GM04503 (cell line): Measurements from ENCODE around the gene BYSL.

Experiments
- DNase-seq: peaks from one replicate; pipeline ENCODE4 v3.0.0-alpha.2; 2012; ENCODE audit warnings: low read depth

The BYSL gene

GRCh38 chr6:41914869-41915530, 6.3 kb upstream of the BYSL start:
- no peak for DNase-seq

- peak; percentile 92 for DNase-seq
Measured at GRCh38 chr6:41917528-41917927, 3.8 kb upstream of the BYSL start.

GRCh38 chr6:41921712-41921998, 356 bp downstream of the BYSL start:
- no peak for DNase-seq

- no peak for DNase-seq
Measured at GRCh38 chr6:41922154-41922553, 855 bp downstream of the BYSL start.

GRCh38 chr6:41927253-41927652, 6.0 kb downstream of the BYSL start:
- DNase-seq, result no peak

- no peak for DNase-seq
Measured at GRCh38 chr6:41929924-41930323, 8.6 kb downstream of the BYSL start.

- DNase-seq, result no peak
Measured at GRCh38 chr6:41931792-41932191, 10.5 kb downstream of the BYSL start.

GRCh38 chr6:41932378-41932777, 11.1 kb downstream of the BYSL start:
- no peak for DNase-seq

GRCh38 chr6:41934278-41935192, 13.2 kb downstream of the BYSL start:
- DNase-seq, result no peak

- no peak for DNase-seq
Measured at GRCh38 chr6:41935193-41935574, 13.9 kb downstream of the BYSL start.

- DNase-seq, result no peak
Measured at GRCh38 chr6:41935685-41936072, 14.4 kb downstream of the BYSL start.

GRCh38 chr6:41936073-41936837, 15.0 kb downstream of the BYSL start:
- peak; percentile 74 for DNase-seq

GRCh38 chr6:41937472-41937860, 16.2 kb downstream of the BYSL start:
- no peak for DNase-seq

- no peak for DNase-seq
Measured at GRCh38 chr6:41937861-41938574, 16.7 kb downstream of the BYSL start.

GRCh38 chr6:41938590-41939175, 17.4 kb downstream of the BYSL start:
- no peak for DNase-seq

- DNase-seq, result no peak
Measured at GRCh38 chr6:41939176-41939847, 18.0 kb downstream of the BYSL start.

GRCh38 chr6:41939848-41940758, 18.8 kb downstream of the BYSL start:
- no peak for DNase-seq

- DNase-seq, result no peak
Measured at GRCh38 chr6:41940759-41941279, 19.5 kb downstream of the BYSL start.

GRCh38 chr6:41941280-41942066, 20.2 kb downstream of the BYSL start, which contains the start of gene CCND3:
TSS of gene CCND3 (minus strand) at chr6:41941808. CDS start at chr6:41941649, 159 bp downstream.
- DNase-seq, result peak; percentile 62
